ENCODE results near the gene RXRG.

The RXRG gene

GRCh38 chr1:165389609-165390008, 55.3 kb downstream of the RXRG start:
- DNase-seq (ENCODE audit: low read depth) = no peak
- no peak for TF ChIP-seq CTCF (conservative IDR thresholded peaks at IDR 0.05; ENCODE audit: low read depth, low read length)
- no peak overlapping the region for H3K4me3 ChIP-seq (ENCODE audit: low read length)

GRCh38 chr1:165387961-165388360, 57.0 kb downstream of the RXRG start:
- TF ChIP-seq CTCF (conservative IDR thresholded peaks at IDR 0.05; ENCODE audit: low read depth, low read length) = no peak
- H3K4me3 ChIP-seq (ENCODE audit: low read length) = no peak overlapping the region
- DNase-seq (ENCODE audit: low read depth) = no peak

GRCh38 chr1:165387505-165387904, 57.4 kb downstream of the RXRG start:
- DNase-seq (ENCODE audit: low read depth) = no peak
- no peak for TF ChIP-seq CTCF (conservative IDR thresholded peaks at IDR 0.05; ENCODE audit: low read depth, low read length)
- H3K4me3 ChIP-seq (ENCODE audit: low read length) = no peak overlapping the region

GRCh38 chr1:165383599-165384405, 61.1 kb downstream of the RXRG start:
- TF ChIP-seq CTCF (conservative IDR thresholded peaks at IDR 0.05; ENCODE audit: low read depth, low read length) = no peak
- DNase-seq (ENCODE audit: low read depth) = no peak
- H3K4me3 ChIP-seq (ENCODE audit: low read length) = no peak overlapping the region

- no peak for DNase-seq (ENCODE audit: low read depth)
- TF ChIP-seq CTCF (conservative IDR thresholded peaks at IDR 0.05; ENCODE audit: low read depth, low read length) = no peak
- H3K4me3 ChIP-seq (ENCODE audit: low read length) = no peak overlapping the region
Observed at GRCh38 chr1:165383067-165383466, 61.9 kb downstream of the RXRG start.

- no peak for DNase-seq (ENCODE audit: low read depth)
- TF ChIP-seq CTCF (conservative IDR thresholded peaks at IDR 0.05; ENCODE audit: low read depth, low read length) = no peak
- H3K4me3 ChIP-seq (ENCODE audit: low read length) = no peak overlapping the region
Observed at GRCh38 chr1:165381745-165382505, 63.0 kb downstream of the RXRG start.
